Stomach (tissue), 9 donors: ENCODE measurements around the gene NUDT5. TPM values are rescaled to one million over a fixed set of nuclear protein-coding genes. Genes with fewer than 3 reads are reported as not detected.

Experiments
- DNase-seq, 2 donors: peaks; one replicate each; pipeline versions ENCODE4 v3.0.0 to v3.0.0-alpha.2; 2013 to 2019
- H3K27ac ChIP-seq, 5 donors: fragments of 200-600 bp in 4 of 5; sonication (generic) in 4 of 5; one replicate each; pipeline ENCODE4 v1.5.1; 2013 to 2019; ENCODE audit warnings: mild to moderate bottlenecking in 1 of 5, moderate library complexity in 1 of 5
- H3K27me3 ChIP-seq, 3 donors: fragments of 200-600 bp; sonication (generic); one replicate each; pipeline ENCODE4 v1.5.1; 2017 to 2019; ENCODE audit warnings: mixed run types in 1 of 3
- H3K36me3 ChIP-seq, 4 donors: fragments of 200-600 bp; sonication (generic); 1 replicate in 3 of 4; 2 replicates in 1 of 4; pipeline ENCODE4 v1.5.1; 2016 to 2019
- H3K4me1 ChIP-seq, 4 donors: fragments of 200-600 bp; sonication (generic); one replicate each; pipeline ENCODE4 v1.5.1; 2016 to 2019
- H3K4me3 ChIP-seq, 4 donors: fragments of 200-600 bp; sonication (generic) in 3 of 4; one replicate each; pipeline ENCODE4 v1.5.1; 2016 to 2019; ENCODE audit warnings: mild to moderate bottlenecking in 1 of 4
- H3K9me3 ChIP-seq, 4 donors: fragments of 200-600 bp; sonication (generic); one replicate each; pipeline ENCODE4 v1.5.1; 2016 to 2019
- EP300 ChIP-seq: sonication (generic); formaldehyde crosslinking; IDR thresholded peaks from one replicate; pipeline ENCODE4 v1.6.1; 2017; ENCODE audit warnings: antibody characterized with exemption
- POLR2A ChIP-seq, 4 donors: fragments of 450-650 bp; IDR thresholded peaks; one replicate each; pipeline ENCODE4 v1.6.1; 2016; ENCODE audit warnings: antibody characterized with exemption in 4 of 4, control low read depth in 2 of 4, mild to moderate bottlenecking in 1 of 4, moderate library complexity in 1 of 4
- POLR2AphosphoS5 ChIP-seq, 3 donors: sonication (generic); formaldehyde crosslinking; IDR thresholded peaks; one replicate each; pipeline ENCODE4 v1.6.1; 2016; ENCODE audit warnings: antibody characterized with exemption in 3 of 3
- WGBS, 5 donors: extraction: QIAGEN DNeasy Blood & Tissue Kit in 3 of 5; methylation state at CpG; one replicate each; pipeline versions ENCODE4 v1.1.5 to v1.1.7; 2013 to 2018; 5-methylcytosine and 5-hydroxymethylcytosine counted together
- intact Hi-C: fragments of 100-400 bp; cut with DNase I; formaldehyde crosslinking; loops from one replicate; pipeline ENCODE4 v1.15.1; 2023; ENCODE audit warnings: low total_unique reads
- polyA plus RNA-seq, 3 donors: library from polyadenylated mRNA; stranded (reverse); fragments of 200-250 nt; gene quantifications; one replicate each; pipeline ENCODE4 v1.2.3, GENCODE V29; 2013
- total RNA-seq, 5 donors: library from RNA; depleted of rRNA; stranded (reverse); fragments of >200 nt; gene quantifications; one replicate each; pipeline versions ENCODE4 v1.1.0 to v1.2.3, GENCODE V29; 2014 to 2016
- TF ChIP-seq, protein P1 (sequence below), 7 experiments: fragments of 450-650 bp in 4 of 7; fragments of 200-600 bp in 3 of 7; sonication (generic) in 3 of 7; IDR thresholded peaks; one replicate each; pipeline ENCODE4 v1.5.1; 2016 to 2019; ENCODE audit warnings: antibody characterized with exemption in 7 of 7, control low read depth in 2 of 7, mild to moderate bottlenecking in 1 of 7
- donor health status: healthy with polysubstance abuse.
- donor health status: Bipolar disorder and iron deficiency.
- donor health status: healthy.

Gene NUDT5
- total and polyA plus RNA-seq, 8 donors = 21.4 to 49.4 (median 38.7) TPM

DNA sequence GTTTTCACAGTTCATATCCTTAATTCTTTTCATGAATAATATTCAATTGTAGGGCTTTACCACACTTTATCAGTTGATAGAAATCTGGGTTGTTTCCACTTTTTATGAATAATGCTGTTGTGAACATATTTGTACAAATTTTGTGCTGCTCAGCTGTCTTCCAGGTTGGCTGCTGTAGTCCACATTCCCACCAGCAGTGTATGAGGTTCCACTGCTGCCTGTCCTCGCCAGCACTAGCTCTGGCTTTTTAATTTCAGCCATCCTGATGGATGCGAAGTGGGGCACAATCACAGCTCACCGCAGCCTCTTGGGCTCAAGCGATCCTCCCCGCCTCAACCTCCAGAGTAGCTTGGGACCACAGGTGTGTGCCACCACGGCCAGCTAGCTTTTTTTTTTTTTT lies 32.8 kb downstream of the NUDT5 start:
- Histone ChIP-seq H3K9me3 (no peaks in the 10 kb centered on the region), H3K27ac (no peak overlapping the region), H3K4me3 (no peak overlapping the region), H3K36me3 (peaks cover 24 to 100% (median 97%) of the 10 kb centered on the region in 4 donors), H3K27me3 (no peaks in the 10 kb centered on the region), H3K4me1 (no peaks in the 10 kb centered on the region)
- WGBS, 5 donors = 96 to 98% (median 96%) methylated on average over 6 of the region's 6 CpGs
- no peak for TF ChIP-seq POLR2A (IDR thresholded peaks at IDR 0.05)
- TF ChIP-seq EP300 = no peak
- TF ChIP-seq POLR2AphosphoS5 (IDR thresholded peaks at IDR 0.05) = no peak
- TF ChIP-seq, protein P1, sequence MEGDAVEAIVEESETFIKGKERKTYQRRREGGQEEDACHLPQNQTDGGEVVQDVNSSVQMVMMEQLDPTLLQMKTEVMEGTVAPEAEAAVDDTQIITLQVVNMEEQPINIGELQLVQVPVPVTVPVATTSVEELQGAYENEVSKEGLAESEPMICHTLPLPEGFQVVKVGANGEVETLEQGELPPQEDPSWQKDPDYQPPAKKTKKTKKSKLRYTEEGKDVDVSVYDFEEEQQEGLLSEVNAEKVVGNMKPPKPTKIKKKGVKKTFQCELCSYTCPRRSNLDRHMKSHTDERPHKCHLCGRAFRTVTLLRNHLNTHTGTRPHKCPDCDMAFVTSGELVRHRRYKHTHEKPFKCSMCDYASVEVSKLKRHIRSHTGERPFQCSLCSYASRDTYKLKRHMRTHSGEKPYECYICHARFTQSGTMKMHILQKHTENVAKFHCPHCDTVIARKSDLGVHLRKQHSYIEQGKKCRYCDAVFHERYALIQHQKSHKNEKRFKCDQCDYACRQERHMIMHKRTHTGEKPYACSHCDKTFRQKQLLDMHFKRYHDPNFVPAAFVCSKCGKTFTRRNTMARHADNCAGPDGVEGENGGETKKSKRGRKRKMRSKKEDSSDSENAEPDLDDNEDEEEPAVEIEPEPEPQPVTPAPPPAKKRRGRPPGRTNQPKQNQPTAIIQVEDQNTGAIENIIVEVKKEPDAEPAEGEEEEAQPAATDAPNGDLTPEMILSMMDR (IDR thresholded peaks at IDR 0.05) = no peak
- intact Hi-C loops = no loop called here
- no peak for DNase-seq

DNA sequence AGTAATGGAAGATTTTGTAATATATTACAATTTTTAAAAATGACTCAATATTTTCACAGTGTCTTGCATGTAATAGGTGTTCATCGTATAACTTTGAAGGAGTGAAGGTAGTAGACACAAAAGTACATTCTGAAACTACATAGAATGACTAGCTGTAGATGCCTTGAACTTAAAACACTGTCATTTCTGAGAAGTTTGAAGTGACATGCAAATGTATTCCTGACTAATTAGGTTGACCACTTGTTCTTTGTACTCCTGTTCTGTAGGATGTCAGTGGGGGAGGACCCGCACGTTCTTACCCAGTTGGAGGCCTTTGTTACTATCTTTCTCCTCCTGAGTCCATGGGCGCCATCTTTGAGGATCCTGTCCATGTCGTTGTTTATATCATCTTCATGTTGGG lies 35.0 kb downstream of the NUDT5 start:
- 91 to 98% (median 96%) methylated on average over 5 of the region's 5 CpGs for WGBS, 5 donors
- intact Hi-C loops = no loop called here
- no peaks in the 10 kb centered on the region for H3K4me1 ChIP-seq
- H3K27ac ChIP-seq = no peak overlapping the region
- TF ChIP-seq, protein P1 (IDR thresholded peaks at IDR 0.05) = no peak
- TF ChIP-seq POLR2AphosphoS5 (IDR thresholded peaks at IDR 0.05) (no peak), POLR2A (IDR thresholded peaks at IDR 0.05) (no peak), EP300 (no peak)
- H3K9me3 ChIP-seq = no peaks in the 10 kb centered on the region
- no peak for DNase-seq
- H3K36me3 ChIP-seq = peaks cover 24 to 96% (median 95%) of the 10 kb centered on the region in 4 donors
- H3K27me3 ChIP-seq = no peaks in the 10 kb centered on the region
- no peak overlapping the region for H3K4me3 ChIP-seq

DNA sequence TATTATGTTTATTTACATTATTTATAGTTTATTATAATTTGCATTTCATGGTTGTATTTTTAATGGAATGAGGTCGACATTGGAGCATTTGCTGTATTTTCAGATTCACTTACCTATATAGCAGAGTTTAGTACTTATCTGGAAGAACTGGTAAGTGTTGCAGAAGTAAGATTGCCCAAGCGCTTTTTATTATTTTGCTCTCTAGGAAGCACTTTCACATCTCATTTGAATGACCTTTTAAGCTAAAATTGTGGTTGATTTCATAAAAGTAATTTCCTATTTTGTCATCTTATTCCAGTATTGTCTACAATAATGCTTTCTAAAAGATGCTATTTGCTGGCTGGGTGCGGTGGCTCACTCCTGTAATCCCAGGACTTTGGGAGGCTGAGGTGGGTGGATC lies 37.6 kb downstream of the NUDT5 start:
- Histone ChIP-seq H3K36me3 (peaks cover 14 to 93% (median 90%) of the 10 kb centered on the region in 4 donors), H3K4me1 (no peaks in the 10 kb centered on the region), H3K27ac (no peak overlapping the region), H3K9me3 (no peaks in the 10 kb centered on the region), H3K4me3 (no peak overlapping the region), H3K27me3 (no peaks in the 10 kb centered on the region)
- no peak for DNase-seq
- intact Hi-C loops = no loop called here
- 87 to 93% (median 90%) methylated on average over 3 of the region's 3 CpGs for WGBS, 5 donors
- TF ChIP-seq POLR2AphosphoS5 (IDR thresholded peaks at IDR 0.05) (no peak), EP300 (no peak), POLR2A (IDR thresholded peaks at IDR 0.05) (no peak)
- TF ChIP-seq, protein P1 (IDR thresholded peaks at IDR 0.05) = no peak

DNA sequence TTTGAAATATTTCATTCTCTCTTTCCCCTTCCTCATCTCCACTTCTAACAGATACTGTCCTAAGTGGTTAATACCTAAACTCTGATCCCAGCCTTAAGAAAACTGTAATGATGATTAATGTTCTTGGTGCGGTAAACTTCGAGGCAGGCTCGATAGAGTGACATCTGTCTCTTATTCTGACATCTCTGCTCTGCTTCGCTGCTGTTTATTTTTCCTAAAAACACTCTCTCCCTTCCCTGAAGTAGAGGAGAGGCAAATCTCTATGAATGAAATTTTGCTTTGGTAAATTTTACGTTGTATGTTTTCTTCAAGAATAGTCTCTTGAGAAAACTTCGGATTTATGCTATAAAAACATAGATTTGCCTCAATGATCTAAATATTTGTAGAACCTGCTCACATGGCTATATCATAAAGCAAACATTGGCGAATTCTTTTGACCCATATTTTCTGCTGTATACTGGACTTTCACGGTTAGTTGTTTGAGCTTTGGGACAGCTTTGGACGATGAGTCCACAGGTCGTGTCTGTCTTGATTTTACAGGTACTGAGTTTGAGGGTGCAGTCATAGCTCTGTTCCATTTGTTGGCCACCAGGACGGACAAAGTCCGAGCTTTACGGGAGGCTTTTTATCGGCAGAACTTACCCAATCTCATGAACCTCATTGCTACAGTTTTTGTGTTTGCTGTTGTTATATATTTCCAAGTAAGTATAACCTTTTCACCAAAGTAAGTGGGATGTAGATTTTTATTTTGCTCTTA lies 39.1 kb downstream of the NUDT5 start:
- Histone ChIP-seq H3K27ac (no peak overlapping the region), H3K36me3 (peaks cover 8 to 90% (median 85%) of the 10 kb centered on the region in 4 donors), H3K9me3 (no peaks in the 10 kb centered on the region), H3K27me3 (no peaks in the 10 kb centered on the region), H3K4me1 (no peaks in the 10 kb centered on the region), H3K4me3 (no peak overlapping the region)
- WGBS, 5 donors = 67 to 76% (median 75%) methylated on average over 14 of the region's 14 CpGs
- DNase-seq = no peak
- TF ChIP-seq, protein P1 (IDR thresholded peaks at IDR 0.05) = no peak
- TF ChIP-seq EP300 = no peak
- no peak for TF ChIP-seq POLR2AphosphoS5 (IDR thresholded peaks at IDR 0.05)
- no peak for TF ChIP-seq POLR2A (IDR thresholded peaks at IDR 0.05)
- intact Hi-C loops = no loop called here
